Measurements from ENCODE around the gene GPR132. TPM values are rescaled to one million over a fixed set of nuclear protein-coding genes. Genes with fewer than 3 reads are reported as not detected.
"Not testable (repeated sequence)": the region's sequence is repeated elsewhere in the genome, so short reads cannot be mapped to it uniquely, and the experiment has no call there.

Gene GPR132
- total RNA-seq (2014; rRNA removed; shearing (Covaris generic)), result not detected in 2 replicates
- polyA plus RNA-seq (2015; cell fraction: cytosol; rRNA removed), result not detected in 2 replicates
- not detected in 2 replicates for polyA plus RNA-seq (2015; cell fraction: nucleus; rRNA removed)

GRCh38 chr14:105065280-105066228, at the start of gene GPR132:
Gene GPR132 (minus strand): TSS chr14:105065430. CDS start chr14:105055420, 10,010 bp downstream.
- in situ Hi-C loops (cut with HindIII; ENCODE audit: low pct_unique_long_range_greater_than_20kb, low sequenced_read_pairs), result no loop called here
- DNase-seq (ENCODE audit: low read depth, low spot score), result no peak

GRCh38 chr14:105109243-105109642, 44.0 kb upstream of the GPR132 start:
- DNase-seq (ENCODE audit: low read depth, low spot score); in situ Hi-C loops (cut with HindIII; ENCODE audit: low pct_unique_long_range_greater_than_20kb, low sequenced_read_pairs): not testable (repeated sequence)

GRCh38 chr14:105108516-105108864, 43.3 kb upstream of the GPR132 start:
- DNase-seq (ENCODE audit: low read depth, low spot score), result no peak

GRCh38 chr14:105107781-105108515, 42.7 kb upstream of the GPR132 start:
- in situ Hi-C loops (cut with HindIII; ENCODE audit: low pct_unique_long_range_greater_than_20kb, low sequenced_read_pairs), result no loop called here
- no peak for DNase-seq (ENCODE audit: low read depth, low spot score)

More at GRCh38 chr14:105108516-105108864, 43.3 kb upstream of the GPR132 start:
- in situ Hi-C loops (cut with HindIII; ENCODE audit: low pct_unique_long_range_greater_than_20kb, low sequenced_read_pairs), result no loop called here

- no peak for DNase-seq (ENCODE audit: low read depth, low spot score)
- in situ Hi-C loops (cut with HindIII; ENCODE audit: low pct_unique_long_range_greater_than_20kb, low sequenced_read_pairs), result no loop called here
These were observed 42.1 kb upstream of the GPR132 start for GRCh38 chr14:105107351-105107750.

GRCh38 chr14:105105158-105105557, 39.9 kb upstream of the GPR132 start:
- no peak for DNase-seq (ENCODE audit: low read depth, low spot score)
- in situ Hi-C loops (cut with HindIII; ENCODE audit: low pct_unique_long_range_greater_than_20kb, low sequenced_read_pairs), result no loop called here

GRCh38 chr14:105102893-105103292, 37.7 kb upstream of the GPR132 start:
- in situ Hi-C loops (cut with HindIII; ENCODE audit: low pct_unique_long_range_greater_than_20kb, low sequenced_read_pairs), result no loop called here
- no peak for DNase-seq (ENCODE audit: low read depth, low spot score)

GRCh38 chr14:105102361-105102870, 37.2 kb upstream of the GPR132 start:
- no peak for DNase-seq (ENCODE audit: low read depth, low spot score)
- in situ Hi-C loops (cut with HindIII; ENCODE audit: low pct_unique_long_range_greater_than_20kb, low sequenced_read_pairs), result no loop called here

GRCh38 chr14:105100910-105101309, 35.7 kb upstream of the GPR132 start:
- in situ Hi-C loops (cut with HindIII; ENCODE audit: low pct_unique_long_range_greater_than_20kb, low sequenced_read_pairs), result no loop called here
- no peak for DNase-seq (ENCODE audit: low read depth, low spot score)

GRCh38 chr14:105099778-105100177, 34.5 kb upstream of the GPR132 start:
- in situ Hi-C loops (cut with HindIII; ENCODE audit: low pct_unique_long_range_greater_than_20kb, low sequenced_read_pairs), result no loop called here

GRCh38 chr14:105098316-105098715, 33.1 kb upstream of the GPR132 start:
- in situ Hi-C loops (cut with HindIII; ENCODE audit: low pct_unique_long_range_greater_than_20kb, low sequenced_read_pairs), result no loop called here
- no peak for DNase-seq (ENCODE audit: low read depth, low spot score)

More at GRCh38 chr14:105099778-105100177, 34.5 kb upstream of the GPR132 start:
- DNase-seq (ENCODE audit: low read depth, low spot score), result no peak

GRCh38 chr14:105097794-105098127, 32.5 kb upstream of the GPR132 start:
- DNase-seq (ENCODE audit: low read depth, low spot score), result no peak
- in situ Hi-C loops (cut with HindIII; ENCODE audit: low pct_unique_long_range_greater_than_20kb, low sequenced_read_pairs), result no loop called here

GRCh38 chr14:105096206-105096875, 31.1 kb upstream of the GPR132 start:
- no peak for DNase-seq (ENCODE audit: low read depth, low spot score)
- in situ Hi-C loops (cut with HindIII; ENCODE audit: low pct_unique_long_range_greater_than_20kb, low sequenced_read_pairs), result no loop called here

GRCh38 chr14:105095236-105095805, 30.1 kb upstream of the GPR132 start:
- DNase-seq (ENCODE audit: low read depth, low spot score), result no peak
- in situ Hi-C loops (cut with HindIII; ENCODE audit: low pct_unique_long_range_greater_than_20kb, low sequenced_read_pairs), result no loop called here

- in situ Hi-C loops (cut with HindIII; ENCODE audit: low pct_unique_long_range_greater_than_20kb, low sequenced_read_pairs), result no loop called here
- DNase-seq (ENCODE audit: low read depth, low spot score), result no peak
These were observed 29.1 kb upstream of the GPR132 start for GRCh38 chr14:105094193-105094907.

- in situ Hi-C loops (cut with HindIII; ENCODE audit: low pct_unique_long_range_greater_than_20kb, low sequenced_read_pairs), result no loop called here
- DNase-seq (ENCODE audit: low read depth, low spot score), result peak; percentile 67
These were observed 28.4 kb upstream of the GPR132 start for GRCh38 chr14:105093431-105094192.
